HepG2 (cell line): ENCODE results near the gene VCPKMT. TPM values are rescaled to one million over a fixed set of nuclear protein-coding genes. Genes with fewer than 3 reads are reported as not detected.

ENCODE experiments used
- HNF4G ChIP-seq, 2 experiments: sonication (generic) in 1 of 2; formaldehyde crosslinking in 1 of 2; IDR thresholded peaks; 2 replicates each; pipeline versions ENCODE4 v1.4.0 to v1.6.1; 2011 to 2020; ENCODE audit warnings: borderline replicate concordance in 2 of 2, low read depth in 2 of 2, mild to moderate bottlenecking in 2 of 2, low read length in 1 of 2, missing genetic modification reagents in 1 of 2, moderate library complexity in 1 of 2
- KDM6A ChIP-seq: IDR thresholded peaks from 2 replicates; pipeline ENCODE4 v1.6.1; 2016; ENCODE audit warnings: low read depth
- PRMT3 ChIP-seq: sonication (generic); formaldehyde crosslinking; IDR thresholded peaks from 2 replicates; pipeline ENCODE4 v1.8.1; 2022; ENCODE audit warnings: low read depth, mild to moderate bottlenecking, moderate library complexity, missing genetic modification reagents, borderline replicate concordance
- PRPF4 ChIP-seq: fragments of 200-400 bp; formaldehyde crosslinking; IDR thresholded peaks from 2 replicates; pipeline ENCODE4 v1.6.1; 2016; ENCODE audit warnings: low read length, low read depth; ENCODE audit not compliant: poor library complexity, severe bottlenecking
- RBAK ChIP-seq: sonication (generic); formaldehyde crosslinking; IDR thresholded peaks from 2 replicates; pipeline ENCODE4 v1.5.1; 2020; ENCODE audit warnings: mild to moderate bottlenecking, missing genetic modification reagents
- TRIM24 ChIP-seq: sonication (generic); formaldehyde crosslinking; IDR thresholded peaks from 2 replicates; pipeline ENCODE4 v1.8.0; 2022; ENCODE audit warnings: mild to moderate bottlenecking, missing genetic modification reagents
- ZNF430 ChIP-seq: sonication (generic); formaldehyde crosslinking; IDR thresholded peaks from 2 replicates; pipeline ENCODE4 v1.9.0; 2021; ENCODE audit warnings: mild to moderate bottlenecking, missing genetic modification reagents
- ZNF546 ChIP-seq: sonication (generic); formaldehyde crosslinking; conservative IDR thresholded peaks from 2 replicates; pipeline ENCODE4 v1.8.1; 2023; ENCODE audit warnings: mild to moderate bottlenecking, missing genetic modification reagents
- ZNF720 ChIP-seq: sonication (generic); formaldehyde crosslinking; IDR thresholded peaks from 2 replicates; pipeline ENCODE4 v1.4.0; 2020; ENCODE audit warnings: missing genetic modification reagents
- ZNF850 ChIP-seq: sonication (generic); formaldehyde crosslinking; conservative IDR thresholded peaks from 2 replicates; pipeline ENCODE4 v1.9.0; 2021; ENCODE audit warnings: mild to moderate bottlenecking, missing genetic modification reagents
- polyA plus RNA-seq, 8 experiments: library from polyadenylated mRNA; depleted of rRNA in 3 of 8; stranded (reverse) in 7 of 8; unstranded in 1 of 8; fragments of >200 nt; fragmentation: Illumina TruSeq in 4 of 8; extraction: Trizol in 4 of 8; gene quantifications; 2 replicates each; pipeline versions ENCODE4 v1.2.1 to v1.2.3, GENCODE V29; 2011 to 2016; ENCODE audit warnings: low read depth in 4 of 8, missing spikeins in 1 of 8, mixed read lengths in 1 of 8; ENCODE audit not compliant: insufficient read depth in 1 of 8
- total RNA-seq, 5 experiments: library from RNA; depleted of rRNA; stranded (reverse); fragments of >200 nt; fragmentation: Illumina TruSeq; extraction: Trizol; gene quantifications; 2 replicates each; pipeline ENCODE4 v1.2.3, GENCODE V29; 2016; ENCODE audit warnings: low read depth in 1 of 5
- TF ChIP-seq, protein P1 (sequence below): sonication (generic); formaldehyde crosslinking; IDR thresholded peaks from 2 replicates; pipeline ENCODE4 v1.5.1; 2020; ENCODE audit warnings: mild to moderate bottlenecking, missing genetic modification reagents, borderline replicate concordance
- TF ChIP-seq, protein P2 (sequence below): IDR thresholded peaks from 2 replicates; pipeline ENCODE4 v1.6.1; 2012; ENCODE audit warnings: low read depth, low read length, improper control_type of control experiment
- TF ChIP-seq, protein P3 (sequence below): IDR thresholded peaks from 2 replicates; pipeline ENCODE4 v1.6.1; 2012; ENCODE audit warnings: low read length, improper control_type of control experiment
- TF ChIP-seq, protein P4 (sequence below): sonication (generic); formaldehyde crosslinking; IDR thresholded peaks from 2 replicates; pipeline ENCODE4 v1.8.0; 2022; ENCODE audit warnings: missing genetic modification reagents, mild to moderate bottlenecking, inconsistent platforms, borderline replicate concordance
- TF ChIP-seq, protein P5 (sequence below): sonication (generic); formaldehyde crosslinking; IDR thresholded peaks from 2 replicates; pipeline ENCODE4 v1.8.1; 2023; ENCODE audit warnings: mild to moderate bottlenecking, inconsistent platforms, moderate library complexity, missing genetic modification reagents, borderline replicate concordance
- TF ChIP-seq, protein P6 (sequence below): sonication (generic); formaldehyde crosslinking; IDR thresholded peaks from 2 replicates; pipeline ENCODE4 v1.9.0; 2021; ENCODE audit warnings: missing genetic modification reagents, mild to moderate bottlenecking, borderline replicate concordance

VCPKMT gene
- total and polyA plus RNA-seq, 2 of the 13 experiments (the other 11 are each of a cell fraction or from before 2014, with no cell fraction given): 3.9 to 5.4 TPM

DNA sequence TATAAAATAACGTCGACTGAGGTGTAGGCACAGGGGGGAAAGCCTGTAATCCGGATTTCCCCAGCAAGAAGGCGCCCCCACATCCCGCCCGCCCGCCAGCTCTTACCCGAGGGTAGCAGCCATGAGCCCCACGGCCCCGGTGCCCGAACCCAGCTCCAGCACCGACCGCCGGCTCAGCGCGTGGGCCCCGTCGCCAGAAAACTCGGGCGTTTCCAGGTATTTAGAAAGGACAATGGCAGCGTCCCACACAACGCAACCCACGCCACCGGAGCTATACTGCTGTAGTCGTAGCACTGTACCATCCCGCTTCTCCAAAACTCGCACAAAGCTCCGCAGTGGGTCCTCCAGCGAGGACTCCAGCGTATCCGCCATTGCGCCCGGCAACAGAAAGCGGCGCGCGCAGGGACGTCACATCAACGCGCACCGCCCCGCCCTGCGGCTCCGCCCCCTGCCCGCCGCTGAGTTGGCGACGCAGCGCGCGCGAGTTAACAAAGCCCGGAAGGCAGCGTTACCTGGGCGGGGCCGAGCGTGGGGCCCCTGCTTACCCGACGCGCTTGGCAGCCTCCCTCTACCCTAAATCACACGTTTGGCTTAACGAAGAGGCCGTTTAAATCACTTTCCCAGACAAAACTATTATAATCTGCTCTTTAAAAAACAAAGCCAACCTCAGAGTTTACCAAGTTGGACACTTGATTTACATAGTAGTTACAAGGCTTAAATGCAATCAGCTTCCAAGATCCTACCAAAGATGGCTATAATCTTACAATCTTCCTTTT is at the start of gene VCPKMT (continued):
- TF ChIP-seq, protein P1, sequence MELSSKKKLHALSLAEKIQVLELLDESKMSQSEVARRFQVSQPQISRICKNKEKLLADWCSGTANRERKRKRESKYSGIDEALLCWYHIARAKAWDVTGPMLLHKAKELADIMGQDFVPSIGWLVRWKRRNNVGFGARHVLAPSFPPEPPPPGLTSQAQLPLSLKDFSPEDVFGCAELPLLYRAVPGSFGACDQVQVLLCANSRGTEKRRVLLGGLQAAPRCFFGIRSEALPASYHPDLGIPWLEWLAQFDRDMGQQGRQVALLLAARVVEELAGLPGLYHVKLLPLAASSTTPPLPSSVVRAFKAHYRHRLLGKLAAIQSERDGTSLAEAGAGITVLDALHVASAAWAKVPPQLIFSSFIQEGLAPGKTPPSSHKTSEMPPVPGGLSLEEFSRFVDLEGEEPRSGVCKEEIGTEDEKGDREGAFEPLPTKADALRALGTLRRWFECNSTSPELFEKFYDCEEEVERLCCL: no peak
- TF ChIP-seq ZNF850 (CRISPR knock-in tag) (no peak), RBAK (no peak), ZNF546 (CRISPR knock-in tag) (no peak), PRPF4 (no peak), TRIM24 (no peak), KDM6A (CRISPR knock-in tag) (no peak), ZNF430 (peak; percentile 81; the same call in 1 of the 2 replicates), PRMT3 (CRISPR knock-in tag) (no peak), HNF4G (IDR thresholded peaks at IDR 0.05; ENCODE audit: borderline replicate concordance, low read depth, low read length) (no peak), HNF4G (CRISPR knock-in tag; IDR thresholded peaks at IDR 0.05; ENCODE audit: borderline replicate concordance, low read depth) (no peak), ZNF720 (CRISPR knock-in tag) (no peak)
- TF ChIP-seq, protein P2, sequence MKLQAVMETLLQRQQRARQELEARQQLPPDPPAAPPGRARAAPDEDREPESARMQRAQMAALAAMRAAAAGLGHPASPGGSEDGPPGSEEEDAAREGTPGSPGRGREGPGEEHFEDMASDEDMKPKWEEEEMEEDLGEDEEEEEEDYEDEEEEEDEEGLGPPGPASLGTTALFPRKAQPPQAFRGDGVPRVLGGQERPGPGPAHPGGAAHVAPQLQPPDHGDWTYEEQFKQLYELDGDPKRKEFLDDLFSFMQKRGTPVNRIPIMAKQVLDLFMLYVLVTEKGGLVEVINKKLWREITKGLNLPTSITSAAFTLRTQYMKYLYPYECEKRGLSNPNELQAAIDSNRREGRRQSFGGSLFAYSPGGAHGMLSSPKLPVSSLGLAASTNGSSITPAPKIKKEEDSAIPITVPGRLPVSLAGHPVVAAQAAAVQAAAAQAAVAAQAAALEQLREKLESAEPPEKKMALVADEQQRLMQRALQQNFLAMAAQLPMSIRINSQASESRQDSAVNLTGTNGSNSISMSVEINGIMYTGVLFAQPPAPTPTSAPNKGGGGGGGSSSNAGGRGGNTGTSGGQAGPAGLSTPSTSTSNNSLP: no peak
- TF ChIP-seq, protein P3, sequence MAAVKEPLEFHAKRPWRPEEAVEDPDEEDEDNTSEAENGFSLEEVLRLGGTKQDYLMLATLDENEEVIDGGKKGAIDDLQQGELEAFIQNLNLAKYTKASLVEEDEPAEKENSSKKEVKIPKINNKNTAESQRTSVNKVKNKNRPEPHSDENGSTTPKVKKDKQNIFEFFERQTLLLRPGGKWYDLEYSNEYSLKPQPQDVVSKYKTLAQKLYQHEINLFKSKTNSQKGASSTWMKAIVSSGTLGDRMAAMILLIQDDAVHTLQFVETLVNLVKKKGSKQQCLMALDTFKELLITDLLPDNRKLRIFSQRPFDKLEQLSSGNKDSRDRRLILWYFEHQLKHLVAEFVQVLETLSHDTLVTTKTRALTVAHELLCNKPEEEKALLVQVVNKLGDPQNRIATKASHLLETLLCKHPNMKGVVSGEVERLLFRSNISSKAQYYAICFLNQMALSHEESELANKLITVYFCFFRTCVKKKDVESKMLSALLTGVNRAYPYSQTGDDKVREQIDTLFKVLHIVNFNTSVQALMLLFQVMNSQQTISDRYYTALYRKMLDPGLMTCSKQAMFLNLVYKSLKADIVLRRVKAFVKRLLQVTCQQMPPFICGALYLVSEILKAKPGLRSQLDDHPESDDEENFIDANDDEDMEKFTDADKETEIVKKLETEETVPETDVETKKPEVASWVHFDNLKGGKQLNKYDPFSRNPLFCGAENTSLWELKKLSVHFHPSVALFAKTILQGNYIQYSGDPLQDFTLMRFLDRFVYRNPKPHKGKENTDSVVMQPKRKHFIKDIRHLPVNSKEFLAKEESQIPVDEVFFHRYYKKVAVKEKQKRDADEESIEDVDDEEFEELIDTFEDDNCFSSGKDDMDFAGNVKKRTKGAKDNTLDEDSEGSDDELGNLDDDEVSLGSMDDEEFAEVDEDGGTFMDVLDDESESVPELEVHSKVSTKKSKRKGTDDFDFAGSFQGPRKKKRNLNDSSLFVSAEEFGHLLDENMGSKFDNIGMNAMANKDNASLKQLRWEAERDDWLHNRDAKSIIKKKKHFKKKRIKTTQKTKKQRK: no peak
- TF ChIP-seq, protein P4, sequence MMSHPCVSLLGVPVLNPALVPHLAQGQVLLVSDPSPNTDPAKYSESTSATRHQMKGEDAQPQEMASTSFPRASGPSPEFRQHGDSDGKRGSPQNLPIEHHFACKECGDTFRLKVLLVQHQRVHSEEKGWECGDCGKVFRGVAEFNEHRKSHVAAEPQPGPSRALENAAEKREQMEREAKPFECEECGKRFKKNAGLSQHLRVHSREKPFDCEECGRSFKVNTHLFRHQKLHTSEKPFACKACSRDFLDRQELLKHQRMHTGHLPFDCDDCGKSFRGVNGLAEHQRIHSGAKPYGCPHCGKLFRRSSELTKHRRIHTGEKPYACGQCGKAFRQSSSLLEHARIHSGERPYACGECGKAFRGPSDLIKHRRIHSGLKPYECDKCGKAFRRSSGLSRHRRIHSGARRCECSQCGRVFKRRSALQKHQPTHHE (CRISPR knock-in tag): no peak
- TF ChIP-seq, protein P5, sequence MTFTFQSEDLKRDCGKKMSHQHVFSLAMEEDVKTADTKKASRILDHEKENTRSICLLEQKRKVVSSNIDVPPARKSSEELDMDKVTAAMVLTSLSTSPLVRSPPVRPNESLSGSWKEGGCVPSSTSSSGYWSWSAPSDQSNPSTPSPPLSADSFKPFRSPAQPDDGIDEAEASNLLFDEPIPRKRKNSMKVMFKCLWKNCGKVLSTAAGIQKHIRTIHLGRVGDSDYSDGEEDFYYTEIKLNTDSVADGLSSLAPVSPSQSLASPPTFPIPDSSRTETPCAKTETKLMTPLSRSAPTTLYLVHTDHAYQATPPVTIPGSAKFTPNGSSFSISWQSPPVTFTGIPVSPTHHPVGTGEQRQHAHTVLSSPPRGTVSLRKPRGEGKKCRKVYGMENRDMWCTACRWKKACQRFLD (CRISPR knock-in tag): no peak
- TF ChIP-seq, protein P6, sequence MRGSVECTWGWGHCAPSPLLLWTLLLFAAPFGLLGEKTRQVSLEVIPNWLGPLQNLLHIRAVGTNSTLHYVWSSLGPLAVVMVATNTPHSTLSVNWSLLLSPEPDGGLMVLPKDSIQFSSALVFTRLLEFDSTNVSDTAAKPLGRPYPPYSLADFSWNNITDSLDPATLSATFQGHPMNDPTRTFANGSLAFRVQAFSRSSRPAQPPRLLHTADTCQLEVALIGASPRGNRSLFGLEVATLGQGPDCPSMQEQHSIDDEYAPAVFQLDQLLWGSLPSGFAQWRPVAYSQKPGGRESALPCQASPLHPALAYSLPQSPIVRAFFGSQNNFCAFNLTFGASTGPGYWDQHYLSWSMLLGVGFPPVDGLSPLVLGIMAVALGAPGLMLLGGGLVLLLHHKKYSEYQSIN (CRISPR knock-in tag): no peak
